A549 (cell line): ENCODE measurements around the gene ASCL5. TPM values are rescaled to one million over a fixed set of nuclear protein-coding genes. Genes with fewer than 3 reads are reported as not detected.

Experiments
- ATAC-seq, 2 experiments: fragments of 200-7000 bp in 1 of 2; fragments of >200 bp in 1 of 2; cut with Nextera tagmentation in 1 of 2; cut with Tn5 transposase in 1 of 2; 3 replicates each; pipeline versions ENCODE4 v1.8.0 to v1.9.1; 2018 to 2020; ENCODE audit warnings: mild to moderate bottlenecking in 1 of 2, moderate library complexity in 1 of 2
- CTCF ChIA-PET: fragments of 300-600 bp; sonication (Branson Sonifier 250); formaldehyde crosslinking; extraction: SDS; loops from one replicate; lab custom pipeline; 2021; ENCODE audit warnings: antibody characterized with exemption, inconsistent platforms; lab: Yijun Ruan, JAX
- POLR2A ChIA-PET: fragments of 350-600 bp; formaldehyde crosslinking; extraction: SDS; loops from one replicate; lab custom pipeline; 2021; ENCODE audit warnings: antibody characterized with exemption, inconsistent platforms; lab: Yijun Ruan, JAX
- DNase-seq, 2 experiments: peaks; one replicate each; pipeline versions ENCODE4 v3.0.0 to v3.0.0-alpha.2; 2011 to 2016; ENCODE audit warnings: low read depth in 1 of 2, low spot score in 1 of 2
- FAIRE-seq: peaks from 2 replicates; lab custom pipeline; 2011; peaks lifted over from hg19 to GRCh38; lab: Jason Lieb, UNC
- H3K27ac ChIP-seq, 2 experiments: fragments of >200 bp; sonication (Bioruptor Twin); formaldehyde crosslinking; 3 replicates each; pipeline ENCODE4 v1.5.1; 2016 to 2017
- H3K4me1 ChIP-seq: fragments of >200 bp; sonication (Bioruptor Twin); formaldehyde crosslinking; 3 replicates; pipeline ENCODE4 v1.6.1; 2016
- H3K4me2 ChIP-seq: fragments of >200 bp; sonication (Bioruptor Twin); formaldehyde crosslinking; 3 replicates; pipeline ENCODE4 v1.6.1; 2016
- H3K4me3 ChIP-seq: fragments of >200 bp; sonication (Bioruptor Twin); formaldehyde crosslinking; 3 replicates; pipeline ENCODE4 v1.5.1; 2016
- H3K9me3 ChIP-seq: fragments of >200 bp; sonication (Bioruptor Twin); formaldehyde crosslinking; 3 replicates; pipeline ENCODE4 v1.6.1; 2016
- CBX8 ChIP-seq: fragments of 200-600 bp; sonication (generic); IDR thresholded peaks from 2 replicates; pipeline ENCODE4 v1.6.1; 2016
- CEBPB ChIP-seq, 2 experiments: fragments of >200 bp in 1 of 2; sonication (Bioruptor Twin) in 1 of 2; formaldehyde crosslinking in 1 of 2; IDR thresholded peaks; 2 replicates each; pipeline ENCODE4 v1.6.1; 2012 to 2016
- CHD4 ChIP-seq: fragments of 200-600 bp; sonication (generic); IDR thresholded peaks from 2 replicates; pipeline ENCODE4 v1.6.1; 2016; ENCODE audit warnings: antibody characterized with exemption, mild to moderate bottlenecking, borderline replicate concordance
- ESRRA ChIP-seq: fragments of 150-350 bp; IDR thresholded peaks from 2 replicates; pipeline ENCODE4 v1.6.1; 2014; ENCODE audit warnings: mild to moderate bottlenecking, low read length, borderline replicate concordance
- FOSL2 ChIP-seq, 2 experiments: fragments of 450-650 bp in 1 of 2; fragments of >200 bp in 1 of 2; sonication (Bioruptor Twin) in 1 of 2; formaldehyde crosslinking; IDR thresholded peaks; 2 replicates each; pipeline versions ENCODE4 v1.5.0 to v1.6.1; 2016 to 2020; ENCODE audit warnings: mild to moderate bottlenecking in 1 of 2, moderate library complexity in 1 of 2
- HEYL ChIP-seq: fragments of 250-450 bp; sonication (Bioruptor Pico); IDR thresholded peaks from 2 replicates; pipeline ENCODE4 v1.8.0; 2021; ENCODE audit warnings: mild to moderate bottlenecking, moderate library complexity
- HOXB13 ChIP-seq: fragments of 250-450 bp; sonication (Bioruptor Pico); IDR thresholded peaks from 2 replicates; pipeline ENCODE4 v1.5.0; 2020; ENCODE audit warnings: low read depth, mild to moderate bottlenecking, moderate library complexity
- HOXB5 ChIP-seq: fragments of 250-450 bp; sonication (Bioruptor Pico); IDR thresholded peaks from 2 replicates; pipeline ENCODE4 v1.5.0; 2020; ENCODE audit warnings: mild to moderate bottlenecking, moderate library complexity
- JUN ChIP-seq, 2 experiments: fragments of >200 bp; sonication (Bioruptor Twin); formaldehyde crosslinking; IDR thresholded peaks; 2 replicates in 1 of 2; 3 replicates in 1 of 2; pipeline ENCODE4 v1.6.1; 2016 to 2017
- KDM5A ChIP-seq: fragments of 200-600 bp; sonication (generic); IDR thresholded peaks from 2 replicates; pipeline ENCODE4 v1.6.1; 2016; ENCODE audit warnings: antibody characterized with exemption, mild to moderate bottlenecking
- MAFK ChIP-seq: fragments of 450-650 bp; IDR thresholded peaks from 2 replicates; pipeline ENCODE4 v1.6.1; 2014; ENCODE audit not compliant: partially characterized antibody
- POLR2AphosphoS2 ChIP-seq: conservative IDR thresholded peaks from 2 replicates; pipeline ENCODE4 v1.6.1; 2012; ENCODE audit warnings: low read length, improper control_type of control experiment, inconsistent platforms
- RAD21 ChIP-seq, 2 experiments: fragments of >200 bp in 1 of 2; sonication (Bioruptor Twin) in 1 of 2; formaldehyde crosslinking in 1 of 2; IDR thresholded peaks in 1 of 2; conservative IDR thresholded peaks in 1 of 2; 2 replicates in 1 of 2; 3 replicates in 1 of 2; pipeline ENCODE4 v1.6.1; 2012 to 2018; ENCODE audit warnings: inconsistent platforms in 1 of 2
- RARB ChIP-seq: fragments of 250-450 bp; sonication (Bioruptor Pico); IDR thresholded peaks from 2 replicates; pipeline ENCODE4 v1.8.0; 2021; ENCODE audit warnings: mild to moderate bottlenecking, moderate library complexity
- SMC3 ChIP-seq: fragments of >200 bp; sonication (Bioruptor Twin); formaldehyde crosslinking; IDR thresholded peaks from 3 replicates; pipeline ENCODE4 v1.6.1; 2018; ENCODE audit warnings: inconsistent platforms
- SREBF2 ChIP-seq: fragments of 450-650 bp; IDR thresholded peaks from 2 replicates; pipeline ENCODE4 v1.6.1; 2014; ENCODE audit warnings: mild to moderate bottlenecking, moderate library complexity
- TFCP2L1 ChIP-seq: fragments of 250-450 bp; sonication (Bioruptor Pico); IDR thresholded peaks from 2 replicates; pipeline ENCODE4 v1.5.0; 2021; ENCODE audit warnings: mild to moderate bottlenecking
- TP53 ChIP-seq: fragments of 250-450 bp; sonication (Bioruptor Pico); IDR thresholded peaks from 2 replicates; pipeline ENCODE4 v1.5.0; 2021; ENCODE audit warnings: mild to moderate bottlenecking, moderate library complexity
- WGBS: methylation state at CpG from one replicate; pipeline ENCODE4 v1.1.6; 2017; ENCODE audit errors: missing lambda C conversion rate; 5-methylcytosine and 5-hydroxymethylcytosine counted together
- polyA plus RNA-seq, 4 experiments: library from polyadenylated mRNA; depleted of rRNA in 3 of 4; stranded (reverse); fragments of >200 nt; fragmentation: RNase III in 1 of 4; extraction: RNeasy Plus Mini Kit Qiagen cat#74134 plus additional on column Dnase treatment in 1 of 4; gene quantifications; 2 replicates in 3 of 4; 3 replicates in 1 of 4; pipeline ENCODE4 v1.2.3, GENCODE V29; 2011 to 2017
- TF ChIP-seq, protein P1 (sequence below): IDR thresholded peaks from 2 replicates; pipeline ENCODE4 v1.6.1; 2012
- TF ChIP-seq, protein P2 (sequence below): IDR thresholded peaks from 2 replicates; pipeline ENCODE4 v1.6.1; 2012
- TF ChIP-seq, protein P3 (sequence below): fragments of 200-600 bp; sonication (generic); IDR thresholded peaks from 2 replicates; pipeline ENCODE4 v1.6.1; 2016; ENCODE audit warnings: antibody characterized with exemption, mild to moderate bottlenecking, moderate library complexity
- TF ChIP-seq, protein P4 (sequence below): IDR thresholded peaks from 2 replicates; pipeline ENCODE4 v1.6.1; 2012; ENCODE audit warnings: low read depth, borderline replicate concordance

ASCL5 gene
- polyA plus RNA-seq, 2 of the 4 experiments (the other 2 are of a cell fraction), result 0.09 TPM; not detected in 1

DNA sequence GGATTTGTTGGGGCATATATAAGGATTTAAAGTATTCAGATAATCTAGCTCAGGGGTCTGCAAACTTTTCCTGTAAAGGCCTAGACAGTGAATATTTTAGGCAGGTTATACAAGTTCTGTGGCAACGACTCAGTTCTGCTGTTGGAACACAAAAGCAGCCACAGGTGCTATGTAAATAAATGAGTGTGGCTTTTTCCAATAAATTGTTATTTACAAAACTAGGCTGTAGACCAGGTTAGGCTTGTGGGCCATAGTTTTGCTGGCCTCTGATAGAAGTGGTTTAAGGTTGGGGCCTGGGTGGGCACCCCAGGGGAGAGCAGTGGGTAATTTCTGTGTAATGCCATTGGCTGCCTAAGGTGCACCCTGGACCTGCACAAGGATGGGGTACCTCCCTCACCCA lies 46.8 kb upstream of the ASCL5 start (continued):
- TF ChIP-seq, protein P1, sequence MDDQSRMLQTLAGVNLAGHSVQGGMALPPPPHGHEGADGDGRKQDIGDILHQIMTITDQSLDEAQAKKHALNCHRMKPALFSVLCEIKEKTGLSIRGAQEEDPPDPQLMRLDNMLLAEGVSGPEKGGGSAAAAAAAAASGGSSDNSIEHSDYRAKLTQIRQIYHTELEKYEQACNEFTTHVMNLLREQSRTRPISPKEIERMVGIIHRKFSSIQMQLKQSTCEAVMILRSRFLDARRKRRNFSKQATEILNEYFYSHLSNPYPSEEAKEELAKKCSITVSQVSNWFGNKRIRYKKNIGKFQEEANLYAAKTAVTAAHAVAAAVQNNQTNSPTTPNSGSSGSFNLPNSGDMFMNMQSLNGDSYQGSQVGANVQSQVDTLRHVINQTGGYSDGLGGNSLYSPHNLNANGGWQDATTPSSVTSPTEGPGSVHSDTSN, result no peak
- TF ChIP-seq ESRRA, result no peak
- no peak for TF ChIP-seq CEBPB (IDR thresholded peaks at IDR 0.05)

DNA sequence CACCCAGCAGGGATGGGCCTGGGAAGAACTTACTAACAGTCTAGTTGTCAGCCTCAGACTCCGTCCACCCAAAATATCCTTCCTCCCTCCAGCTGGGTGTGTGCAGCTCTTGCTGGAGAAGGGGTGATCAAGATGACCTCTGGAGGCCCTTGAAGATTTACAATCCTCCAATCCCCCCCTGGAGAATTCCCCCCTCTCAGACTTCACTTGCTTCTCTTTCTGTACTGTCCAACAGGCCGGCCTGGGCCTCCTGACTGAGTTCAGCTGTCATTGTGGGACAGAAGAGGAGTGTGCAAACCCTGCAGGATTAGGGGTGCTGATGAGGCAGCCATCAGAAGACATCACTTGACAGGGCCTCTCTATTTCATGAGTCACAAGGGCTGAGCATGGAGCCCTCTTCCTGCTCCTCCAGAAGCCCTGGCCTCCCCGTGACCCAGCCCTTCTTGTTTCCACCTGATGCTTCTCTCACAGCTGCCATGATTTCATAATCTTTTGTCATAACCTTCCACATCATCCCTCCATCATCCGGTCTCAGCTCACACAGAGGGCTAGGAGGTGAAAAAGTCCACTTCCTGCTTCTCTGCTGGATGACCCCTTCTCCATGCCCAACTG lies 46.1 kb upstream of the ASCL5 start:
- WGBS, result 84% methylated on average over 4 of the region's 4 CpGs
- DNase-seq, result peak in 1 of 2 experiments; percentile 29
- FAIRE-seq, result no peak
- Histone ChIP-seq H3K4me1 (peaks cover 47% of the 10 kb centered on the region), H3K27ac (peak overlapping the region in 1 of 2 experiments; percentile 11; a peak in 2 of 6 replicates), H3K9me3 (no peaks in the 10 kb centered on the region), H3K4me2 (no peak overlapping the region), H3K4me3 (no peak overlapping the region)
- ChIA-PET CTCF (interaction anchor here (1.9 to 3.2 kb wide), 5 partner anchors 11 to 188 kb away, joined by 5 to 16 read pairs (median 8); no protein-coding TSS in a partner anchor), POLR2A (interaction anchor here (0.6 kb wide), 1 partner anchor 72 kb away, joined by 4 read pairs; no protein-coding TSS in a partner anchor)
- no peak for TF ChIP-seq SMC3
- TF ChIP-seq KDM5A, result no peak
- TF ChIP-seq SREBF2, result no peak
- TF ChIP-seq CHD4, result no peak
- TF ChIP-seq HOXB13, result no peak
- TF ChIP-seq TP53 (CRISPR knock-in tag), result no peak
- no peak for TF ChIP-seq CEBPB (IDR thresholded peaks at IDR 0.05)
- TF ChIP-seq HOXB5 (CRISPR knock-in tag), result no peak
- no peak for TF ChIP-seq CBX8
- TF ChIP-seq, protein P2, sequence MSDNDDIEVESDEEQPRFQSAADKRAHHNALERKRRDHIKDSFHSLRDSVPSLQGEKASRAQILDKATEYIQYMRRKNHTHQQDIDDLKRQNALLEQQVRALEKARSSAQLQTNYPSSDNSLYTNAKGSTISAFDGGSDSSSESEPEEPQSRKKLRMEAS, result no peak
- TF ChIP-seq RAD21 (conservative IDR thresholded peaks at IDR 0.05 in 1 of 2, IDR thresholded peaks at IDR 0.05 in 1 of 2), result no peak
- TF ChIP-seq, protein P3, sequence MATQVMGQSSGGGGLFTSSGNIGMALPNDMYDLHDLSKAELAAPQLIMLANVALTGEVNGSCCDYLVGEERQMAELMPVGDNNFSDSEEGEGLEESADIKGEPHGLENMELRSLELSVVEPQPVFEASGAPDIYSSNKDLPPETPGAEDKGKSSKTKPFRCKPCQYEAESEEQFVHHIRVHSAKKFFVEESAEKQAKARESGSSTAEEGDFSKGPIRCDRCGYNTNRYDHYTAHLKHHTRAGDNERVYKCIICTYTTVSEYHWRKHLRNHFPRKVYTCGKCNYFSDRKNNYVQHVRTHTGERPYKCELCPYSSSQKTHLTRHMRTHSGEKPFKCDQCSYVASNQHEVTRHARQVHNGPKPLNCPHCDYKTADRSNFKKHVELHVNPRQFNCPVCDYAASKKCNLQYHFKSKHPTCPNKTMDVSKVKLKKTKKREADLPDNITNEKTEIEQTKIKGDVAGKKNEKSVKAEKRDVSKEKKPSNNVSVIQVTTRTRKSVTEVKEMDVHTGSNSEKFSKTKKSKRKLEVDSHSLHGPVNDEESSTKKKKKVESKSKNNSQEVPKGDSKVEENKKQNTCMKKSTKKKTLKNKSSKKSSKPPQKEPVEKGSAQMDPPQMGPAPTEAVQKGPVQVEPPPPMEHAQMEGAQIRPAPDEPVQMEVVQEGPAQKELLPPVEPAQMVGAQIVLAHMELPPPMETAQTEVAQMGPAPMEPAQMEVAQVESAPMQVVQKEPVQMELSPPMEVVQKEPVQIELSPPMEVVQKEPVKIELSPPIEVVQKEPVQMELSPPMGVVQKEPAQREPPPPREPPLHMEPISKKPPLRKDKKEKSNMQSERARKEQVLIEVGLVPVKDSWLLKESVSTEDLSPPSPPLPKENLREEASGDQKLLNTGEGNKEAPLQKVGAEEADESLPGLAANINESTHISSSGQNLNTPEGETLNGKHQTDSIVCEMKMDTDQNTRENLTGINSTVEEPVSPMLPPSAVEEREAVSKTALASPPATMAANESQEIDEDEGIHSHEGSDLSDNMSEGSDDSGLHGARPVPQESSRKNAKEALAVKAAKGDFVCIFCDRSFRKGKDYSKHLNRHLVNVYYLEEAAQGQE, result no peak
- TF ChIP-seq MAFK, result no peak
- TF ChIP-seq TFCP2L1 (CRISPR knock-in tag), result no peak
- no peak for TF ChIP-seq RARB
- TF ChIP-seq JUN (IDR thresholded peaks at IDR 0.05), result no peak
- no peak for TF ChIP-seq HEYL
- TF ChIP-seq, protein P4, sequence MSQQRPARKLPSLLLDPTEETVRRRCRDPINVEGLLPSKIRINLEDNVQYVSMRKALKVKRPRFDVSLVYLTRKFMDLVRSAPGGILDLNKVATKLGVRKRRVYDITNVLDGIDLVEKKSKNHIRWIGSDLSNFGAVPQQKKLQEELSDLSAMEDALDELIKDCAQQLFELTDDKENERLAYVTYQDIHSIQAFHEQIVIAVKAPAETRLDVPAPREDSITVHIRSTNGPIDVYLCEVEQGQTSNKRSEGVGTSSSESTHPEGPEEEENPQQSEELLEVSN, result no peak
- TF ChIP-seq FOSL2 (IDR thresholded peaks at IDR 0.05), result no peak
- no peak for TF ChIP-seq FOSL2 (CRISPR knock-in tag; IDR thresholded peaks at IDR 0.05)
- no peak for TF ChIP-seq POLR2AphosphoS2
- ATAC-seq, result no peak
